Naive thymus-derived CD4-positive, alpha-beta T cell (primary cell): ENCODE results near the gene ANKFN1. TPM values are rescaled to one million over a fixed set of nuclear protein-coding genes. Genes with fewer than 3 reads are reported as not detected.

Experiments used
- ATAC-seq: fragments of 150-1000 bp; cut with Tn5 transposase; 2 replicates; pipeline ENCODE4 v1.10.0; 2021; ENCODE audit warnings: mild to moderate bottlenecking, moderate library complexity
- CTCF ChIA-PET: fragments of 350-600 bp; sonication (Branson Sonifier 250); formaldehyde crosslinking; loops from one replicate; lab custom pipeline; 2021; ENCODE audit warnings: antibody characterized with exemption; lab: Charles Lee
- POLR2A ChIA-PET: fragments of 350-600 bp; sonication (Branson Sonifier 250); formaldehyde crosslinking; loops from one replicate; lab custom pipeline; 2021; ENCODE audit warnings: antibody characterized with exemption, inconsistent platforms; lab: Charles Lee
- DNase-seq, 9 donors: peaks; one replicate each; pipeline versions ENCODE4 v3.0.0 to v3.0.0-alpha.2; 2020 to 2022; ENCODE audit warnings: mixed read lengths in 1 of 9
- H3K27ac ChIP-seq: one replicate; pipeline ENCODE4 v1.7.0; 2013; ENCODE audit warnings: mild to moderate bottlenecking, low read depth, low read length, moderate library complexity
- H3K27me3 ChIP-seq, 2 donors: one replicate each; pipeline ENCODE4 v1.7.0; 2013; ENCODE audit warnings: low read length in 2 of 2, mild to moderate bottlenecking in 2 of 2, moderate library complexity in 2 of 2; ENCODE audit not compliant: control insufficient read depth in 2 of 2, insufficient read depth in 2 of 2
- H3K36me3 ChIP-seq, 3 experiments: 1 replicate in 2 of 3; 2 replicates in 1 of 3; pipeline ENCODE4 v1.7.0; 2013; ENCODE audit warnings: low read length in 3 of 3, mild to moderate bottlenecking in 3 of 3, moderate library complexity in 1 of 3; ENCODE audit not compliant: insufficient read depth in 3 of 3, control insufficient read depth in 2 of 3
- H3K4me1 ChIP-seq, 2 donors: one replicate each; pipeline ENCODE4 v1.7.0; 2013; ENCODE audit warnings: low read length in 2 of 2, mild to moderate bottlenecking in 2 of 2, moderate library complexity in 1 of 2; ENCODE audit not compliant: control insufficient read depth in 2 of 2, insufficient read depth in 2 of 2
- H3K4me3 ChIP-seq: 2 replicates; pipeline ENCODE4 v1.7.0; 2013; ENCODE audit warnings: mild to moderate bottlenecking, low read length
- H3K9me3 ChIP-seq, 3 experiments: 1 replicate in 2 of 3; 2 replicates in 1 of 3; pipeline ENCODE4 v1.7.0; 2013; ENCODE audit warnings: low read length in 3 of 3; ENCODE audit not compliant: control insufficient read depth in 2 of 3
- H3K27ac Mint-ChIP-seq, 9 donors: one replicate each; pipeline ENCODE4 v1.8.0; 2020 to 2022; ENCODE audit warnings: mixed read lengths in 9 of 9, mild to moderate bottlenecking in 8 of 9, moderate library complexity in 5 of 9, inconsistent platforms in 2 of 9
- H3K27me3 Mint-ChIP-seq, 5 donors: one replicate each; pipeline ENCODE4 v1.8.0; 2021 to 2022; ENCODE audit warnings: mixed read lengths in 5 of 5, mild to moderate bottlenecking in 1 of 5
- H3K36me3 Mint-ChIP-seq, 5 donors: one replicate each; pipeline ENCODE4 v1.8.0; 2020 to 2022; ENCODE audit warnings: mixed read lengths in 5 of 5, mild to moderate bottlenecking in 3 of 5, inconsistent platforms in 1 of 5
- H3K4me1 Mint-ChIP-seq, 7 donors: one replicate each; pipeline ENCODE4 v1.8.0; 2020 to 2022; ENCODE audit warnings: mixed read lengths in 7 of 7, mild to moderate bottlenecking in 3 of 7, inconsistent platforms in 1 of 7
- H3K4me3 Mint-ChIP-seq, 10 donors: one replicate each; pipeline ENCODE4 v1.8.0; 2020 to 2022; ENCODE audit warnings: mild to moderate bottlenecking in 10 of 10, mixed read lengths in 10 of 10, moderate library complexity in 6 of 10, inconsistent platforms in 2 of 10
- H3K9me3 Mint-ChIP-seq, 11 donors: one replicate each; pipeline ENCODE4 v1.8.0; 2020 to 2022; ENCODE audit warnings: mixed read lengths in 11 of 11, mild to moderate bottlenecking in 4 of 11, inconsistent platforms in 1 of 11, moderate library complexity in 1 of 11
- intact Hi-C, 2 donors: fragments of 100-400 bp; cut with micrococcal nuclease; formaldehyde crosslinking; loops; one replicate each; pipeline ENCODE4 v1.15.1; 2023
- polyA plus RNA-seq, 2 donors: library from polyadenylated mRNA; unstranded; fragments of 300-500 nt; fragmentation: Illumina TruSeq; gene quantifications; one replicate each; pipeline ENCODE4 v1.2.3, GENCODE V29; 2021
- total RNA-seq, 6 experiments: library from RNA in 5 of 6; stranded (reverse) in 5 of 6; gene quantifications; 1 replicate in 5 of 6; 2 replicates in 1 of 6; pipeline ENCODE4 v1.2.3 and lab custom pipeline; 2021 to 2026

Gene ANKFN1
- total and polyA plus RNA-seq, 7 experiments from 2014 or later, result not detected

DNA sequence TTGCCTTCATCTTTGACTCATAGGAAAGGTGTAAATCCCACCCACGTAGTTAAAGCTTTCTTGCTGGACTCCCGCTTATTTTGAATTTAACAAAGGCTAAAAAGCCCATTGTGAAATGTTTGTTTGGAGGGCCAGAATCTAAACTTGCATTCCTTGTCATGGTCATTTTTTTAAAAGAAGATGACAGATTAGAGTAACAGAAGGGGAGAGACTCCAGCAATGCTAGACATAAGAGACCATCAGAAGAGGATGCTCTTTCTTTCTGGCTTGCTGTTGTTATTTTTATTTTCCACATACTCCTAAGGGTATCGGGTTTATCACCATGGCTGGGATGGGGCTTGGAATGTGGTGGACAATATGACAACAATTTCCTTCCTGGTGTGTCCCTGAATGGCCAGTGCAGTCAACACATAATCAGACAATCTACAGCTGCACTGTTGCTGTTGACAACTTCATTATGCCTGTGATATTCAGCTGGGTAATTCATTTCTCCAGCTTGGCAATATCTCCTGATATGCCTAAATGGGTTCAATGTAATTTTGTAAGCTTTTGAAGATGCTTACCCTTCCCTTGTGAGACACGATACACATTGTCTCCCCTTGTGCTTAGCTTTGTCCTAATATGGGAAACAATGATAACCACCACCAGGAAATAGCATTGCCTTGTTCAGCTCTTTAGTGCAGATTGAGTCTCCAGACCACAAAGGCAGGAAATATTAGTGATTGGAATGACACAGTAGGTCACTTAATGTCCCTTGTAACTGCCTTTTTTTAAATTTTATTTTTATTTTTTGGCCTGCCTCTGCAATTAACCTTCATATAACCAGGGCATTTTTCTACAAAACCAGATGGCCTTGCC, 164.3 kb downstream of the ANKFN1 start:
- H3K27me3 Mint-ChIP-seq, result peaks cover 5 to 14% (median 10%) of the 10 kb centered on the region in 5 donors
- no peak overlapping the region for H3K4me3 ChIP-seq
- intact Hi-C loops, result loop anchor here (2.0 to 5.0 kb wide), 3 partner anchors 190 to 580 kb away; no protein-coding TSS in a partner anchor
- ATAC-seq (no peak), DNase-seq (no peak)
- no peaks in the 10 kb centered on the region for H3K9me3 ChIP-seq
- CTCF ChIA-PET, result no interaction called here
- H3K4me1 Mint-ChIP-seq, result peaks cover 0 to 2% (median 0%) of the 10 kb centered on the region in 7 donors
- no peak overlapping the region for H3K27ac ChIP-seq
- H3K36me3 Mint-ChIP-seq, result no peaks in the 10 kb centered on the region
- H3K4me3 Mint-ChIP-seq, result no peak overlapping the region
- POLR2A ChIA-PET, result no interaction called here
- H3K36me3 ChIP-seq, result no peaks in the 10 kb centered on the region
- no peaks in the 10 kb centered on the region for H3K4me1 ChIP-seq
- no peaks in the 10 kb centered on the region for H3K27me3 ChIP-seq
- H3K9me3 Mint-ChIP-seq, result no peaks in the 10 kb centered on the region
- H3K27ac Mint-ChIP-seq, result no peak overlapping the region

- CTCF ChIA-PET, result no interaction called here
- DNase-seq, result peak in 4 of 9 donors; percentile 7 to 26 (median 11)
- no peaks in the 10 kb centered on the region for H3K27me3 ChIP-seq
- intact Hi-C loops, result loop anchor here (2.0 to 5.0 kb wide), 3 partner anchors 192 to 582 kb away; no protein-coding TSS in a partner anchor
- POLR2A ChIA-PET, result no interaction called here
- no peaks in the 10 kb centered on the region for H3K9me3 ChIP-seq
- ATAC-seq, result peak; percentile 40
- H3K36me3 ChIP-seq, result no peaks in the 10 kb centered on the region
- H3K27ac Mint-ChIP-seq, result no peak overlapping the region
- no peaks in the 10 kb centered on the region for H3K4me1 ChIP-seq
- H3K27ac ChIP-seq, result no peak overlapping the region
- H3K27me3 Mint-ChIP-seq, result peaks cover 5 to 14% (median 9%) of the 10 kb centered on the region in 5 donors
- H3K4me1 Mint-ChIP-seq, result peaks cover 0 to 2% (median 0%) of the 10 kb centered on the region in 7 donors
- H3K4me3 ChIP-seq, result no peak overlapping the region
- no peaks in the 10 kb centered on the region for H3K9me3 Mint-ChIP-seq
- no peak overlapping the region for H3K4me3 Mint-ChIP-seq
- no peaks in the 10 kb centered on the region for H3K36me3 Mint-ChIP-seq
Measured at GRCh38 chr17:56319531-56319930, 166.3 kb downstream of the ANKFN1 start.

- intact Hi-C loops, result no loop called here
- Histone ChIP-seq H3K4me3 (no peak overlapping the region), H3K4me1 (no peaks in the 10 kb centered on the region), H3K36me3 (no peaks in the 10 kb centered on the region), H3K9me3 (no peaks in the 10 kb centered on the region), H3K27me3 (no peaks in the 10 kb centered on the region), H3K27ac (no peak overlapping the region)
- H3K36me3 Mint-ChIP-seq, result no peaks in the 10 kb centered on the region
- no peak for ATAC-seq
- CTCF ChIA-PET, result interaction anchor here (0.6 kb wide), 1 partner anchor 13 kb away, joined by 3 read pairs; no protein-coding TSS in a partner anchor
- POLR2A ChIA-PET, result no interaction called here
- no peaks in the 10 kb centered on the region for H3K9me3 Mint-ChIP-seq
- no peak for DNase-seq
- H3K27me3 Mint-ChIP-seq, result peaks cover 5 to 11% (median 9%) of the 10 kb centered on the region in 5 donors
- no peak overlapping the region for H3K4me3 Mint-ChIP-seq
- H3K27ac Mint-ChIP-seq, result no peak overlapping the region
- peaks cover 0 to 2% (median 0%) of the 10 kb centered on the region in 7 donors for H3K4me1 Mint-ChIP-seq
Measured at GRCh38 chr17:56320443-56320842, 167.2 kb downstream of the ANKFN1 start.

DNA sequence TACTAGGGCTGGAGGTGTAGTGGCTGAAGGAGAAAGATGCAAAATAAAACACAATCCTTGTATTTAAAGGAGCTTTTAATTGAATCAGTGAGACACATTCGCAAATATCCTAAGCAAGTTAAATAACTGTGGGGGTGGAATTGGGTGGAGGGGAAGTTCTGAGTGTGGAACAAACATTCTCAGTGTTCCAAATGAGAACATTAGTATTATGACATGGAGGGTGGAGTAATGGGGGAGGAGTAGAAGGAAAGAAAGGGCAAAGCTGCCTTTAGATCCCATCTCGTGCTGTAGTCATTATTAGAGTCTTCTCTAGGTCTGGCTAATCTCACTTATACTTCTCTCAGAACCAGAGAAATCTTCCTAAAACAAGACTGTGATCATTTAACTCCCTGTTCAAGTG, 169.7 kb downstream of the ANKFN1 start:
- CTCF ChIA-PET, result no interaction called here
- Mint-ChIP-seq H3K27ac (no peak overlapping the region), H3K9me3 (no peaks in the 10 kb centered on the region), H3K36me3 (no peaks in the 10 kb centered on the region), H3K4me1 (no peaks in the 10 kb centered on the region), H3K4me3 (no peak overlapping the region), H3K27me3 (peaks cover 5 to 13% (median 9%) of the 10 kb centered on the region in 5 donors)
- Histone ChIP-seq H3K27me3 (no peaks in the 10 kb centered on the region), H3K27ac (no peak overlapping the region), H3K4me3 (no peak overlapping the region), H3K36me3 (no peaks in the 10 kb centered on the region), H3K4me1 (no peaks in the 10 kb centered on the region), H3K9me3 (no peaks in the 10 kb centered on the region)
- POLR2A ChIA-PET, result no interaction called here
- ATAC-seq (no peak), DNase-seq (no peak)
- intact Hi-C loops, result no loop called here

DNA sequence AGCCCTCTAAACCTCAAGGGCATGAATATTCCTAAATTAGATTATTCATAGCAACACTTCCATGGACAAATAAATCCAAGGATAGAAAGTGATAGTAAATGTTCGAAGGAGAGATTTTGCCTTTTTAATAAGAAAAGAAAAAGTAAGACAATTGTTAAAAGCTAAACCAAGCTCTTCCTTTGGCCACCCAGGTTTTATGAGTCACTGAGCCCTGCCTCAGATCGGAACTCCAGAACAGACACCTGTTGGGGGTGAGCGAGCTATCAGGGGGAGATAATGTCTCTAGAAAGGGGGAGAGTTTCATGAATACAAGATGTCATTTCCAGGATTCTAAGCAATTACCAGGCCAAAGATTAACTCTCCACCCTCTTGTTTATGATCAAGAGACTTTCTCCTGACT, 171.4 kb downstream of the ANKFN1 start:
- no peaks in the 10 kb centered on the region for H3K9me3 ChIP-seq
- ChIA-PET CTCF (no interaction called here), POLR2A (interaction anchor here (1.0 kb wide), 1 partner anchor 58 kb away, joined by 3 read pairs; no protein-coding TSS in a partner anchor)
- H3K27me3 ChIP-seq, result no peaks in the 10 kb centered on the region
- H3K4me1 ChIP-seq, result no peaks in the 10 kb centered on the region
- no peak overlapping the region for H3K4me3 ChIP-seq
- intact Hi-C loops, result no loop called here
- H3K27ac ChIP-seq, result no peak overlapping the region
- Mint-ChIP-seq H3K9me3 (no peaks in the 10 kb centered on the region), H3K4me1 (peaks cover 0 to 3% (median 0%) of the 10 kb centered on the region in 7 donors), H3K27me3 (peaks cover 8 to 19% (median 12%) of the 10 kb centered on the region in 5 donors), H3K36me3 (no peaks in the 10 kb centered on the region), H3K4me3 (no peak overlapping the region), H3K27ac (no peak overlapping the region)
- H3K36me3 ChIP-seq, result no peaks in the 10 kb centered on the region
- DNase-seq (no peak), ATAC-seq (no peak)

DNA sequence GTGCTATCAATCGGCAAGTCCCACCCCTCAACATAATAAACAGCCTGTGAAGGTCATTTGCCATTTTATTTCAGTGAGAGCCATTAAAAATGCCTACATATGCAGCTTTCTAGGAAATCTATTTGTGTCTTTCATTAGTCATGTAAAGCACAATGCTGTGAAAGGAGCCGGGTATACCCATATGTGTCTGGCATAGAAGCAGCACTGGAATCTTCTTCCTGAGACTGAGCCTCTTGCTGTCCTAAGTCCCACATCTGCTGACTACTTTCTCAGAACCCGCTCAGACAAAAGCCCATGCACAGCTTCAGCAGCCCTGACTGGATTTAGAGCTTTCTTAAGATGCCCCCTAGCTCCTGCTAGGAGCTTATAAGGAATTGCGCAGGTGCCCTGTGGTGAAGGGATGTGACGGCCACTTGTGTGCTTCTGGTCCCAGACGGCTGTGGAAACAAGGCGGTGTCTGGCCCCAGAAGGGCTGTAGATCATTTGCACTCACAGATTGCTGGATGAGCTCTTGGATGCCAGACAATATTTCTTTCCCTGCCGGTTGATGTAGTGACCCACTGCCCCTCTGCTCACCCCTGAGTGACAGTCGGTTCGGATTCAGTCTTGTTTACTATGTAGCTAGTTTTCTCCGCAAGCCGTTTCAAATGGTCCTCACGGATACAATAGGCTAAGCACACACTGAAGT, 172.2 kb downstream of the ANKFN1 start:
- H3K36me3 ChIP-seq, result no peaks in the 10 kb centered on the region
- H3K36me3 Mint-ChIP-seq, result no peaks in the 10 kb centered on the region
- no peak for ATAC-seq
- no peaks in the 10 kb centered on the region for H3K27me3 ChIP-seq
- no peak overlapping the region for H3K4me3 Mint-ChIP-seq
- no peak for DNase-seq
- H3K27ac ChIP-seq, result no peak overlapping the region
- POLR2A ChIA-PET, result interaction anchor here (1.0 kb wide), 1 partner anchor 58 kb away, joined by 3 read pairs; no protein-coding TSS in a partner anchor
- no peaks in the 10 kb centered on the region for H3K9me3 Mint-ChIP-seq
- CTCF ChIA-PET, result no interaction called here
- no peaks in the 10 kb centered on the region for H3K9me3 ChIP-seq
- no peaks in the 10 kb centered on the region for H3K4me1 ChIP-seq
- H3K27ac Mint-ChIP-seq, result no peak overlapping the region
- peaks cover 0 to 3% (median 0%) of the 10 kb centered on the region in 7 donors for H3K4me1 Mint-ChIP-seq
- H3K4me3 ChIP-seq, result no peak overlapping the region
- intact Hi-C loops, result no loop called here
- peaks cover 8 to 19% (median 12%) of the 10 kb centered on the region in 5 donors for H3K27me3 Mint-ChIP-seq
